IPS-15b (cell line): ENCODE measurements around the gene SETD1A.
A peak's percentile ranks its signal among the peaks of the same experiment; 100 is the strongest.

Experiments
- H3K27me3 ChIP-seq: one replicate; pipeline ENCODE4 v1.6.1; 2013; ENCODE audit warnings: low read length; ENCODE audit not compliant: control insufficient read depth, insufficient read depth
- H3K36me3 ChIP-seq: one replicate; pipeline ENCODE4 v1.6.1; 2013; ENCODE audit warnings: low read length; ENCODE audit not compliant: control insufficient read depth, insufficient read depth
- H3K4me1 ChIP-seq: one replicate; pipeline ENCODE4 v1.6.1; 2013; ENCODE audit warnings: mild to moderate bottlenecking, low read length; ENCODE audit not compliant: control insufficient read depth, insufficient read depth
- H3K4me3 ChIP-seq: one replicate; pipeline ENCODE4 v1.5.1; 2013; ENCODE audit warnings: low read depth, low read length
- H3K9ac ChIP-seq: one replicate; pipeline ENCODE4 v1.6.1; 2013; ENCODE audit warnings: low read depth, mild to moderate bottlenecking, low read length
- H3K9me3 ChIP-seq: one replicate; pipeline ENCODE4 v1.6.1; 2013; ENCODE audit warnings: mild to moderate bottlenecking, low read length; ENCODE audit not compliant: control insufficient read depth, insufficient read depth

SETD1A gene

DNA sequence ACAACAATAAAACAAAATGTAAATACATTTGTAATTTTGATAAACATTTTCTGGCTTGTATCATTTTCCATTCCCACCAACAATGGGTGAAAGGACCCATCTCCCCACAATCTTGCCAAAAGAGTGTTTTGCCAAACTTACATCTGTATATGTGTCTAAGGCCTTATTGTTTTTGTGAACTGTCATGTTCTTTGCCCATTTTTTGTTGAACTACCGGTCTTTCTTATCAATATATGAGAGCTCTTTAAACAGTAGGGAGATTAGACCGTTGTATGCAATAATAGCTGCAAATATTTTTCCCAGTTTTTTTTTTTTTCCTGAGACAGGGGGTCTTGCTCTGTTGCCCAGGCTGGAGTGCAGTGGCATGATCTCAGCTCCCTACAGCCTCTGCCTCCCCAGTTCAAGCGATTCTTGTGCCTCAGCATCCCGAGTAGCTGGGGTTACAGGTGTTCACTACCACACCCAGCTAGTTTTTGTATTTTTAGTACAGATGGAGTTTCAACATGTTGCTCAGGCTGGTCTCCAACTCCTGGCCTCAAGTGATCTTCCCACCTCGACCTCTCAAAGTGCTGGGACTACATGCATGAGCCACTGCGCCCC is 66.2 kb downstream of the SETD1A start:
- no peak overlapping the region for H3K4me3 ChIP-seq
- no peaks in the 10 kb centered on the region for H3K4me1 ChIP-seq
- H3K36me3 ChIP-seq = no peaks in the 10 kb centered on the region
- no peaks in the 10 kb centered on the region for H3K9me3 ChIP-seq
- H3K27me3 ChIP-seq = no peaks in the 10 kb centered on the region
- H3K9ac ChIP-seq = no peak overlapping the region

DNA sequence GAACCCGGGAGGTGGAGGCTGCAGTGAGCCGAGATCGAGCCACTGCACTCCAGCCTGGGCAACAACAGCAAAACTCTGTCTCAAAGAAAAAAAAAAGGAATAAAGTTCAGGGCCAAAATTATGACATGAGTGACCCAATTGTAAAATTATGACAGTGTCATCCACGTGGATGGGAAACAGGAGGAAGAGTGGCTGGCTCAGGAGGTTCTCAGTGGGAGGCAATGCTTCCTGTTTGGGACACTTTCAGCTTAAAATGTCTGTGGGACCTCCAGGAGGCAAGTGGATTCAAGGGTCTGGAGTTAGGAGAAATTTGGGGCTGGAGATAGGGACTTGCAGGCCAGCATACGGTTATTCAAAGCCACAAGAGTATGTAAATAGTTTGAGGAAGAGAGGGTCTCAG is 67.8 kb downstream of the SETD1A start:
- H3K4me1 ChIP-seq = no peaks in the 10 kb centered on the region
- no peaks in the 10 kb centered on the region for H3K36me3 ChIP-seq
- no peak overlapping the region for H3K9ac ChIP-seq
- H3K4me3 ChIP-seq = no peak overlapping the region
- no peaks in the 10 kb centered on the region for H3K27me3 ChIP-seq
- no peaks in the 10 kb centered on the region for H3K9me3 ChIP-seq

DNA sequence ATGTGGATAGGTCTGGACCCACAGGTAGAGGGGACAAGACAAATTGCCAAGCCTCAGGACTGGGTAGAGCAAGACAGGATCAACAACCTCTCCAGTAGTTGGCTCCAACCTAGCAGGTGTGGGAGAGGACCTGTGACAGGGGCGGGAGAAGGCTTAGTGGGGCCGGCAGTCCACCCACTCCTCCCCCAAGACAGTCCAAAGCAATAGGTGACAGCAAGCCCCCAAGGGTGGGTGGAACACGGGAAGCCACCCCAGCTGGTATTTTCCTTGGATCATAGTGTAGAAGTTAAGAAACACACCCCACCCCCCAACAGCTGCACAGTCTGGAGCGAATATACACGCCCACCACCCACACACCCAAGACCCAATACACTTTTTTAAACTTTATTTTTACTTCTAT is 71.7 kb downstream of the SETD1A start:
- H3K36me3 ChIP-seq = no peaks in the 10 kb centered on the region
- no peak overlapping the region for H3K4me3 ChIP-seq
- no peaks in the 10 kb centered on the region for H3K9me3 ChIP-seq
- no peak overlapping the region for H3K9ac ChIP-seq
- H3K4me1 ChIP-seq = peaks cover 4% of the 10 kb centered on the region
- no peaks in the 10 kb centered on the region for H3K27me3 ChIP-seq

DNA sequence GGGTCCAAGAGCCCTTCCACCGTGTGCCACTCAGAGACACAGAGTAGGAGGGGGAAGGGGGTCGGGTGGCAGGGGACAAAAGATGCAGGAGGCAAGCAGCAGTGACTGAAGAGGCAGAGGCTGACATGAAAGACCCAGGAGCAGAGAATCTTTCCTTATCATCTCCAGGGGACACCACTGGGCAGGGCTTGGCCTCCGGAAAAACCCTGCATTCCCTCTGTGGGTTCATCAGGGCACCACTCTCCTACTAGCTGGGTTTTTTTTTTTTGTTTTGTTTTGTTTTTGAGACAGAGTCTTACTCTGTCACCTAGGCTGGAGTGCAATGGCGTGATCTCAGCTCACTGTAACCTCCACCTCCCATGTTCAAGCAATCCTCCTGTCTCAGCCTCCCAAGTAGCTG is 73.7 kb downstream of the SETD1A start:
- Histone ChIP-seq H3K4me1 (peaks cover 6% of the 10 kb centered on the region), H3K4me3 (no peak overlapping the region), H3K9ac (no peak overlapping the region), H3K36me3 (no peaks in the 10 kb centered on the region), H3K9me3 (no peaks in the 10 kb centered on the region), H3K27me3 (no peaks in the 10 kb centered on the region)

DNA sequence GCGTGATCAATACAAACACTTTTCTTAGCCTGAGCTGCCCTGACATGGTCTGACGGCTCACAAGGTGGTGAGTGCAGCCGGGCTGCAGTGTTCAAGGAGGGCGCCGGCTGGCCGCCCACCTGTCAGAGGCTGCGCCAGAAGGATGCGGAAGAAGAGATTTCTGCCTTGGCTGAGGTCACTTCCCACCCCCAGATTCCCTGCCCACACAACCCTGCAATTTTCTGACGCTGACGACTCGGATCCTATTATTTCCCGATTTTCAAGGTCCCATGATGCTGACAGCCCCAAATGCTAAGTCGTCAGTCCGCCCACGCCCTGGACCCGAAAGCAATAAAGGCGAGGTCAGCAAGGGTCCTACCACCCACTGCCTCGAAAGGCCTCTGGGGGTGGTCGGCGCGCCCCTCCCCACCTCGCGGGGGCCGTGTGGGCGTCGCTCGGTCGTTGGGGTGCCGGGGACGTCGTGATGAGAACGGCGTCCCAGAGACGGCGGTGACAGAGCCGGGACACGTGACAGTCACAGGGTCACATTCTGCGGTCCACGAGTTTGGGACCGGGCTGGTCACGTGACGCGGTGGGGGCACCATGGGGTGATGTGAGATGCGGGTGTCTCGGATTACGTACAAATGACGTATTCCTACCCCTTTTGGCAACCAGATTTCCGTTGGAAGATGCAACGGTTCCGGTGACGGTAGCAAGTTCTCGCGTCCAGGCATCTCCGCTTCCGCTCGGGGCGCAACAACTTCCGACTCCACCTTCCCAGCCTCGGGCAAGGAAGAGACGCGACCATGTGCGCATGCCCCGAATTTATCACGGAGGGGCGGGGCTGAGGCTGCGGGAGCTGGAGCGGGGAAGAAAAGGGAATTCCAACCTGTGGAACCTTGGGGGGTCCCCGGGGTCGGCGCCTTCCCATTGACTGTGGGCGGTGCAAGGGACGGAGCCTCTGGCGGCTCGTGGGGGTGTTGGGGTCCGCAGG is 75.5 kb downstream of the SETD1A start, which contains the start of gene STX4:
Gene STX4 (plus strand): TSS at position 823 of the 973 bp plus-strand sequence. CDS start 248 bp downstream, outside the sequence.
- Histone ChIP-seq H3K27me3 (no peaks in the 10 kb centered on the region), H3K36me3 (peaks cover 4% of the 10 kb centered on the region), H3K9me3 (no peaks in the 10 kb centered on the region), H3K4me1 (peaks cover 6% of the 10 kb centered on the region), H3K4me3 (peak within 1 kb of the TSS; percentile 97), H3K9ac (peak within 1 kb of the TSS; percentile 54)

DNA sequence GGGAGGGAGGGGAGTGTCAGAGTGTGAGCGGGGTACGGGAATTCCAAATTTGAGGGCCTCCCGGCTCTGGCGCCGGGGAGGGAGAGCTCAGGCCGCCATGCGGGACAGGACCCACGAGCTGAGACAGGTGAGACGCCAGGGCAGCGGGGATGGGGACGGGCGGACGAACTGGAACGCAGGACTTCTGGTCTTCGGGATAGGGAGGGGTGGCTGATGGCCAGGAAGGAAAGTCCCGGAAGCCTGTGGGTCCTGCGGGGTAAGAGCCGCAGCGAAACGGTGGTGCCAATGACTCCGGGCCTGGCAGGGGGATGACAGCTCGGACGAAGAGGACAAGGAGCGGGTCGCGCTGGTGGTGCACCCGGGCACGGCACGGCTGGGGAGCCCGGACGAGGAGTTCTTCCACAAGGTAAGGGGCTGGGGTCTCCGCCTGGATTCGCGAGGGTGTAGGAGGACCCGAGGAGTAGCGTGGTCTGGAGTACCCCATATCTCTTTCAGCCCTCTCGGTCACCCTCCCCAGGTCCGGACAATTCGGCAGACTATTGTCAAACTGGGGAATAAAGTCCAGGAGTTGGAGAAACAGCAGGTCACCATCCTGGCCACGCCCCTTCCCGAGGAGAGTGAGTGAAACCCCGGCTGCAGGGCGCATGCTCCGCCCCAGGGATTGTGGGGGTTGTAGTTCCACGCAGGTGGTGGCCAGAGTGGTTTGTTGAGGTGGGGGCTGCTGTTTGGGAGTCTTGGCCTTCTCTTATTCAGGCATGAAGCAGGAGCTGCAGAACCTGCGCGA is 76.3 kb downstream of the SETD1A start:
- Histone ChIP-seq H3K4me1 (peaks cover 6% of the 10 kb centered on the region), H3K27me3 (no peaks in the 10 kb centered on the region), H3K9me3 (no peaks in the 10 kb centered on the region), H3K36me3 (peaks cover 6% of the 10 kb centered on the region), H3K4me3 (peak overlapping the region; percentile 97), H3K9ac (peak overlapping the region; percentile 54)
